IPS DF 4.7 (cell line): ENCODE results near the gene TMEM97.

Experiments
- DNase-seq: peaks from one replicate; pipeline ENCODE4 v3.0.0-alpha.2; 2013; ENCODE audit warnings: low spot score; ENCODE audit errors: extremely low read depth

TMEM97 gene

GRCh38 chr17:28364665-28365363 is 45.8 kb downstream of the TMEM97 start, which contains the start of gene SEBOX:
TSS of gene SEBOX (minus strand) at chr17:28365199. CDS start at chr17:28365151, 48 bp downstream.
- no peak for DNase-seq

GRCh38 chr17:28365487-28365886 is 46.5 kb downstream of the TMEM97 start:
- no peak for DNase-seq

GRCh38 chr17:28366605-28367004 is 47.6 kb downstream of the TMEM97 start:
- DNase-seq, result no peak

GRCh38 chr17:28367641-28368305 is 48.8 kb downstream of the TMEM97 start:
- no peak for DNase-seq

DNA sequence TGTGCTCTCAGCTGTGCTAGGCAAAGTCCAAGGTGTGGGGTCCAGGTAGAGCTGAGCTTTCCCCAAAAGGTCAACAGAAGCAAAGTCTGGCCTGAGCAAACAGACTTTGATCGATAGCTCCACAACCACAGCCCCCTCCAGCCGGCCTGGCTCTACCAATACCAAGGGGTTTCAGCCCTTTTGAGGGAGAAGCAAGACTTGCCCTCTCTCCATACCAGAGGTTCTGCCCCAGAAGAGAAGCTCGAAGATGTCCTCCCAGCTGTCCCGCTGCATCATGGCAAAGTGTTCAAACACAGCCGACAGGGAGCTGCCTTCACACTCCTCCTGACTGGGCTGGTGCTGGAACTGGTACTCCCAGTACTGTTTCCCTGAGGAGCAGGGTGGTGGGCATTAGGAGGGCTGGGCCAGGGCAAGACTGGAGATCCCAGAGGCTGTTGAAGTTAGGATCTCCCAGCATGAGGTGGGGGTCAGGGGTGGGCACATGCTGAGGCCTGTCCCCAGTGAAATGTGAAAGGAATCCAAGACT is 49.4 kb downstream of the TMEM97 start:
- no peak for DNase-seq

- no peak for DNase-seq
Observed at GRCh38 chr17:28368915-28369683, 50.1 kb downstream of the TMEM97 start.

GRCh38 chr17:28369684-28370034 is 50.7 kb downstream of the TMEM97 start:
- DNase-seq, result no peak

GRCh38 chr17:28370035-28370743 is 51.2 kb downstream of the TMEM97 start, which contains the start of gene VTN:
TSS of gene VTN (minus strand) at chr17:28370307. CDS start at chr17:28370203, 104 bp downstream.
- no peak for DNase-seq

DNA sequence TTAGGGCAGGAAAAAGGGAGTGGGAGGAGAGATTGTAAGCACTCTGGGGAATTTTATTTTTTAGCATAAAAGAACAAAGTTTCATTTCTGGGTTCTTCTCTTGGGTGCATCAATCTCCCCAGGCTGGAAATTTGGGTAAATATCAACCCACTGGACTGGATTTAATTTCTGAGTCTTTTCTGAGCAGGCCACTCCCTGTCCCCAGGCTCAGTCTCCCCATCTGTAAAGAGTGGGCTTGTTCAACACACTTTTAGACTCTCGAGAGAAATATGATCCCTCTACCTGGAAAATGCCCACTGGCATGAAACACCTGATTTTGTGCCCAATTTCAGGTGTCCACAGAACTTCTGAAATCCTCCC is 51.7 kb downstream of the TMEM97 start:
- no peak for DNase-seq

DNA sequence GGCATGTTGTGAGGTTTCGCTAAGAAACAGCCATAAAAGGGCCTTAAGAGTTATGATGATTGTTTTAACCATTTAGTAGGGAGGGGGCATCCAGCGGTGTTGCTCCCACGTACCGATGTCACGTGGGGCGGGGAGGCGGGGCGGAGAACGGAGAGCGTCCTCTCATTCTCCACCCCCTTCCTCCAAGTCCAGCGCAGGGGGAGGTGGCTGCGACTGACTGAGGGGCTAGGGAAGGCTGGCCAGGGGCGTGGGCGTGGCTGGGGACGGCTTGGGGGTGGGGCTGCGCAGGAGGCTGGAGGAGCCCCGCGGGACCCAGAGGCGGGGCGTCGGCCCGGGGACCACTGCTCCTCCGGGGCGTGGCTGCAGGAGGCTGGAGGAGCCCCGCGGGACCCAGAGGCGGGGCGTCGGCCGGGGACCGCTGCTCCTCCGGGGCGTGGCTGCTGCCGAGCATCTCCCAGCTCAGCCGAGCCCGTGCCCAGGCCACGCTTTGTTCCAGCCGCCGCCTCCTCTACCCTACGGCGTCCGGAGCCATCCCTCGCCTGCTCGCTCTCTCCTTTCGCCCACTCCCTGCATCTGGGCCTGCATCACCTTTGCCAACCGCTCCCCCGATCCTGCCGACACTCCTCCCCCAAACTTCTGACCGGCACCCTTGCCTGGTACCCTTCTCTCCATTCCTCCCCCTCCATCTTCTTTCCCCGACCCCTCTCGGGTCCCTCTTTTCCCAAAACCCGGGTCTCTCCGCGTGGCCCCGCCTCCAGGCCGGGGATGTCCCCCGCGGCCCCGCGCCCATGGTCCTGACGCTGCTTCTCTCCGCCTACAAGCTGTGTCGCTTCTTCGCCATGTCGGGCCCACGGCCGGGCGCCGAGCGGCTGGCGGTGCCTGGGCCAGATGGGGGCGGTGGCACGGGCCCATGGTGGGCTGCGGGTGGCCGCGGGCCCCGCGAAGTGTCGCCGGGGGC is 52.5 kb downstream of the TMEM97 start, which contains the start of gene SARM1:
Gene SARM1, plus strand, starts transcription at position 450 of the 958 bp plus-strand sequence. Its CDS starts 339 bp downstream, at position 789.
- DNase-seq, result no peak

DNA sequence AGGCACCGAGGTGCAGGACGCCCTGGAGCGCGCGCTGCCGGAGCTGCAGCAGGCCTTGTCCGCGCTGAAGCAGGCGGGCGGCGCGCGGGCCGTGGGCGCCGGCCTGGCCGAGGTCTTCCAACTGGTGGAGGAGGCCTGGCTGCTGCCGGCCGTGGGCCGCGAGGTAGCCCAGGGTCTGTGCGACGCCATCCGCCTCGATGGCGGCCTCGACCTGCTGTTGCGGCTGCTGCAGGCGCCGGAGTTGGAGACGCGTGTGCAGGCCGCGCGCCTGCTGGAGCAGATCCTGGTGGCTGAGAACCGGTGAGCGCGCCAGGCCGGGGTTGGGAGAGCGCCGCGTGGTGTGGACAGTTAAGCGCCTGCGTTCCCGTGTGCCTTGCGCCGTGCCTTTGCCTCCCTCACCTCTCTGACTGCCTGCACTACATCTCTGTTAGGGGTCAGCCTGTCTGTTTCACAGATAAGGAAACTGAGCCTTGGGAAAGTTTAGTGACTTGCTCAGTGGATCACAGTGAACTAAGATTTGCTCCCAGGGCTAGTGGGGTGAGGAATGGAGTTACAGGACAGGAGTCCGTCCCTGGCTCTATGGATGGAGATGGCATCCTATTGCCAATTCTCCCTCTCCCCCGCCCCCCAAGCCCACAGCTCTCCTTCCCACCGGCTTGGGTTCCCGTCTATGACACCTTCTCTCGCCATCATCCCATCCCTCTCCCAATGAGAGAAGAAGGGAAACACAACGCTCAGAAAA is 53.4 kb downstream of the TMEM97 start:
- DNase-seq, result no peak

DNA sequence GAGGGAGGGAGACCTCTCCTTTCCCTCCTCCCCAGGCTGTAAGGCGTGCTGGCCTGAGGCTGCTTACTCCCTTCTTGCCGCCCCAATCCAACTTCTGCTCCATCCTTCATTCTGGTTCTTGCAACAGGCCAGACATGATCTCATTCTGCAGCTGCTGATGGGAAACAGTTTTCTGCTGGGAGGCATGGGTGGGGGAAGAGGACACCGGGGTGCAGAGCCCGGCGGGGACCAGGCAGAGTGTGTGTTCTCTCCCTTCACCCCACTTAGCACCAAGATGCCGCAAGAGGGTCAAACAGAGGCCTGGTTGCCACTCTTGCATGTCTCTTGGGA is 53.9 kb downstream of the TMEM97 start:
- DNase-seq, result no peak
